Measurements from ENCODE around the gene MRPL27. TPM values are rescaled to one million over a fixed set of nuclear protein-coding genes. Genes with fewer than 3 reads are reported as not detected.

MRPL27 gene
- total RNA-seq, 1 donor from 2014 or later, result 92.5 TPM

- no peak for DNase-seq (ENCODE audit: low read depth)
- Histone ChIP-seq H3K27me3 (ENCODE audit: control insufficient read depth, insufficient read depth, low read length) (no peaks in the 10 kb centered on the region), H3K4me3 (ENCODE audit: low read depth, low read length) (no peak overlapping the region), H3K36me3 (ENCODE audit: control insufficient read depth, insufficient read depth, low read length) (peaks cover 3% of the 10 kb centered on the region)
- peak; percentile 4 for TF ChIP-seq CTCF (IDR thresholded peaks at IDR 0.05; ENCODE audit: insufficient read depth, low read length, poor library complexity, severe bottlenecking)
Measured at GRCh38 chr17:50380369-50381259, 7.6 kb upstream of the MRPL27 start.

- peaks cover 2% of the 10 kb centered on the region for H3K36me3 ChIP-seq (ENCODE audit: control insufficient read depth, insufficient read depth, low read length)
- TF ChIP-seq CTCF (IDR thresholded peaks at IDR 0.05; ENCODE audit: insufficient read depth, low read length, poor library complexity, severe bottlenecking), result no peak
- no peaks in the 10 kb centered on the region for H3K27me3 ChIP-seq (ENCODE audit: control insufficient read depth, insufficient read depth, low read length)
- no peak for DNase-seq (ENCODE audit: low read depth)
- H3K4me3 ChIP-seq (ENCODE audit: low read depth, low read length), result no peak overlapping the region
Measured at GRCh38 chr17:50379351-50380132, 6.6 kb upstream of the MRPL27 start.

GRCh38 chr17:50375858-50376538 is 3.0 kb upstream of the MRPL27 start:
- TF ChIP-seq CTCF (IDR thresholded peaks at IDR 0.05; ENCODE audit: insufficient read depth, low read length, poor library complexity, severe bottlenecking), result no peak
- Histone ChIP-seq H3K4me3 (ENCODE audit: low read depth, low read length) (no peak overlapping the region), H3K36me3 (ENCODE audit: control insufficient read depth, insufficient read depth, low read length) (no peaks in the 10 kb centered on the region), H3K27me3 (ENCODE audit: control insufficient read depth, insufficient read depth, low read length) (no peaks in the 10 kb centered on the region)
- no peak for DNase-seq (ENCODE audit: low read depth)

- no peak for TF ChIP-seq CTCF (IDR thresholded peaks at IDR 0.05; ENCODE audit: insufficient read depth, low read length, poor library complexity, severe bottlenecking)
- Histone ChIP-seq H3K27me3 (ENCODE audit: control insufficient read depth, insufficient read depth, low read length) (no peaks in the 10 kb centered on the region), H3K36me3 (ENCODE audit: control insufficient read depth, insufficient read depth, low read length) (peaks cover 3% of the 10 kb centered on the region), H3K4me3 (ENCODE audit: low read depth, low read length) (peak overlapping the region; percentile 90)
- DNase-seq (ENCODE audit: low read depth), result no peak
Measured at GRCh38 chr17:50373705-50374104, 721 bp upstream of the MRPL27 start.

- H3K4me3 ChIP-seq (ENCODE audit: low read depth, low read length), result peak overlapping the region; percentile 90
- no peaks in the 10 kb centered on the region for H3K27me3 ChIP-seq (ENCODE audit: control insufficient read depth, insufficient read depth, low read length)
- no peak for TF ChIP-seq CTCF (IDR thresholded peaks at IDR 0.05; ENCODE audit: insufficient read depth, low read length, poor library complexity, severe bottlenecking)
- peaks cover 3% of the 10 kb centered on the region for H3K36me3 ChIP-seq (ENCODE audit: control insufficient read depth, insufficient read depth, low read length)
- DNase-seq (ENCODE audit: low read depth), result no peak
Measured at GRCh38 chr17:50372222-50372757, 694 bp downstream of the MRPL27 start.
